Liver (tissue), 9 donors: ENCODE data around the gene ANO10. TPM values are rescaled to one million over a fixed set of nuclear protein-coding genes. Genes with fewer than 3 reads are reported as not detected.

ENCODE experiments used
- DNase-seq: peaks from one replicate; pipeline ENCODE4 v3.0.0-alpha.2; 2017; ENCODE audit warnings: low spot score
- H3K27ac ChIP-seq, 2 donors: one replicate each; pipeline ENCODE4 v1.7.0; 2013; ENCODE audit warnings: inconsistent platforms in 2 of 2, low read length in 2 of 2, control low read depth in 1 of 2, low read depth in 1 of 2, mild to moderate bottlenecking in 1 of 2
- H3K27me3 ChIP-seq, 4 donors: one replicate each; pipeline versions ENCODE4 v1.6.1 to v1.7.0; 2013; ENCODE audit warnings: low read length in 3 of 4, inconsistent platforms in 1 of 4, mild to moderate bottlenecking in 1 of 4, moderate library complexity in 1 of 4; ENCODE audit not compliant: control insufficient read depth in 4 of 4, insufficient read depth in 4 of 4
- H3K36me3 ChIP-seq, 4 donors: one replicate each; pipeline versions ENCODE4 v1.6.1 to v1.7.0; 2013; ENCODE audit warnings: low read length in 3 of 4, mild to moderate bottlenecking in 3 of 4, low read depth in 1 of 4, moderate library complexity in 1 of 4; ENCODE audit not compliant: control insufficient read depth in 4 of 4, insufficient read depth in 3 of 4
- H3K4me1 ChIP-seq, 4 donors: one replicate each; pipeline versions ENCODE4 v1.6.1 to v1.7.0; 2013; ENCODE audit warnings: low read length in 3 of 4, mild to moderate bottlenecking in 3 of 4, moderate library complexity in 1 of 4; ENCODE audit not compliant: control insufficient read depth in 4 of 4, insufficient read depth in 4 of 4
- H3K4me3 ChIP-seq, 3 donors: one replicate each; pipeline versions ENCODE4 v1.6.1 to v1.7.0; 2013; ENCODE audit warnings: low read length in 3 of 3, control low read depth in 1 of 3, low read depth in 1 of 3, mild to moderate bottlenecking in 1 of 3
- H3K9ac ChIP-seq, 2 donors: one replicate each; pipeline ENCODE4 v1.7.0; 2013; ENCODE audit warnings: low read length in 2 of 2, mild to moderate bottlenecking in 2 of 2, moderate library complexity in 2 of 2, control low read depth in 1 of 2, low read depth in 1 of 2
- H3K9me3 ChIP-seq, 4 donors: one replicate each; pipeline versions ENCODE4 v1.6.1 to v1.7.0; 2013; ENCODE audit warnings: low read length in 3 of 4; ENCODE audit not compliant: control insufficient read depth in 4 of 4
- EGR1 ChIP-seq, 2 donors: IDR thresholded peaks; 2 replicates each; pipeline ENCODE4 v1.6.1; 2016 to 2018; ENCODE audit warnings: antibody characterized with exemption in 2 of 2, low read depth in 2 of 2
- FOXA1 ChIP-seq: IDR thresholded peaks from 2 replicates; pipeline ENCODE4 v1.6.1; 2016; ENCODE audit warnings: antibody characterized with exemption
- FOXA2 ChIP-seq: IDR thresholded peaks from 2 replicates; pipeline ENCODE4 v1.6.1; 2016; ENCODE audit warnings: antibody characterized with exemption
- GABPA ChIP-seq, 2 donors: IDR thresholded peaks in 1 of 2; conservative IDR thresholded peaks in 1 of 2; 2 replicates each; pipeline ENCODE4 v1.6.1; 2016; ENCODE audit warnings: antibody characterized with exemption in 2 of 2, mild to moderate bottlenecking in 1 of 2, moderate library complexity in 1 of 2
- HNF4A ChIP-seq, 2 donors: conservative IDR thresholded peaks; 2 replicates each; pipeline ENCODE4 v1.6.1; 2016; ENCODE audit warnings: antibody characterized with exemption in 2 of 2, mild to moderate bottlenecking in 2 of 2
- HNF4G ChIP-seq: IDR thresholded peaks from 2 replicates; pipeline ENCODE4 v1.6.1; 2016; ENCODE audit warnings: antibody characterized with exemption
- JUND ChIP-seq, 2 donors: IDR thresholded peaks; 2 replicates each; pipeline ENCODE4 v1.6.1; 2016; ENCODE audit warnings: antibody characterized with exemption in 2 of 2
- MAX ChIP-seq: IDR thresholded peaks from 2 replicates; pipeline ENCODE4 v1.6.1; 2016; ENCODE audit warnings: antibody characterized with exemption
- NR2F2 ChIP-seq: IDR thresholded peaks from 2 replicates; pipeline ENCODE4 v1.6.1; 2016; ENCODE audit warnings: antibody characterized with exemption
- RAD21 ChIP-seq, 2 donors: IDR thresholded peaks; 2 replicates each; pipeline ENCODE4 v1.6.1; 2016; ENCODE audit warnings: antibody characterized with exemption in 2 of 2, mild to moderate bottlenecking in 2 of 2
- RXRA ChIP-seq, 2 donors: IDR thresholded peaks; 2 replicates each; pipeline ENCODE4 v1.6.1; 2017 to 2018; ENCODE audit warnings: antibody characterized with exemption in 2 of 2, mild to moderate bottlenecking in 1 of 2
- SP1 ChIP-seq: IDR thresholded peaks from 2 replicates; pipeline ENCODE4 v1.6.1; 2018; ENCODE audit warnings: antibody characterized with exemption, mild to moderate bottlenecking
- TAF1 ChIP-seq: conservative IDR thresholded peaks from 2 replicates; pipeline ENCODE4 v1.6.1; 2016; ENCODE audit warnings: antibody characterized with exemption, mild to moderate bottlenecking
- YY1 ChIP-seq: IDR thresholded peaks from 2 replicates; pipeline ENCODE4 v1.6.1; 2016; ENCODE audit warnings: antibody characterized with exemption, mild to moderate bottlenecking
- ZBTB33 ChIP-seq: IDR thresholded peaks from 2 replicates; pipeline ENCODE4 v1.6.1; 2016; ENCODE audit warnings: antibody characterized with exemption
- WGBS: extraction: QIAGEN DNeasy Blood & Tissue Kit; methylation state at CpG from one replicate; pipeline ENCODE4 v1.1.7; 2013; 5-methylcytosine and 5-hydroxymethylcytosine counted together
- polyA plus RNA-seq, 2 donors: library from polyadenylated mRNA; stranded (reverse) in 1 of 2; unstranded in 1 of 2; fragments of 200-250 nt in 1 of 2; fragments of >200 nt in 1 of 2; fragmentation: Nextera tagmentation in 1 of 2; extraction: Ambion mirVana in 1 of 2; gene quantifications; one replicate each; pipeline versions ENCODE4 v1.2.1 to v1.2.3, GENCODE V29; 2013 to 2015
- total RNA-seq, 2 donors: library from RNA; depleted of rRNA; stranded (reverse); fragments of >200 nt; gene quantifications; one replicate each; pipeline ENCODE4 v1.2.3, GENCODE V29; 2014
- TF ChIP-seq, protein P1 (sequence below): fragments of 150-350 bp; IDR thresholded peaks from 2 replicates; pipeline ENCODE4 v1.5.1; 2017; ENCODE audit warnings: improper control_type of control experiment, low read depth, low read length; ENCODE audit not compliant: missing input control
- TF ChIP-seq, protein P2 (sequence below): IDR thresholded peaks from 2 replicates; pipeline ENCODE4 v1.6.1; 2016; ENCODE audit warnings: antibody characterized with exemption, mild to moderate bottlenecking
- TF ChIP-seq, protein P3 (sequence below): IDR thresholded peaks from 2 replicates; pipeline ENCODE4 v1.6.1; 2016; ENCODE audit warnings: antibody characterized with exemption
- donor health status: healthy.
- donor health status: healthy.
- donor health status: healthy.
- donor health status: healthy.
- donor health status: healthy.

Gene ANO10
- total RNA-seq (1 to 10 TPM; 7.7 to 8.7 TPM), polyA plus RNA-seq (1 to 10 TPM; 5.6 to 6.0 TPM)

GRCh38 chr3:43621656-43622432 is at the start of gene ANO10:
Gene ANO10 (minus strand): TSS chr3:43622011. CDS start chr3:43605852, 16,159 bp downstream.
- H3K27me3 ChIP-seq, result no peaks in the 10 kb centered on the region
- DNase-seq, result peak; percentile 100
- 2% methylated on average over 80 of the region's 80 CpGs for WGBS
- TF ChIP-seq MAX, result peak; percentile 75
- TF ChIP-seq YY1, result peak; percentile 86
- no peak for TF ChIP-seq JUND (IDR thresholded peaks at IDR 0.05)
- no peak for TF ChIP-seq HNF4G
- TF ChIP-seq TAF1, result peak; percentile 52
- TF ChIP-seq EGR1 (IDR thresholded peaks at IDR 0.05; ENCODE audit: low read depth in 2 of 2), result no peak
- TF ChIP-seq, protein P1, sequence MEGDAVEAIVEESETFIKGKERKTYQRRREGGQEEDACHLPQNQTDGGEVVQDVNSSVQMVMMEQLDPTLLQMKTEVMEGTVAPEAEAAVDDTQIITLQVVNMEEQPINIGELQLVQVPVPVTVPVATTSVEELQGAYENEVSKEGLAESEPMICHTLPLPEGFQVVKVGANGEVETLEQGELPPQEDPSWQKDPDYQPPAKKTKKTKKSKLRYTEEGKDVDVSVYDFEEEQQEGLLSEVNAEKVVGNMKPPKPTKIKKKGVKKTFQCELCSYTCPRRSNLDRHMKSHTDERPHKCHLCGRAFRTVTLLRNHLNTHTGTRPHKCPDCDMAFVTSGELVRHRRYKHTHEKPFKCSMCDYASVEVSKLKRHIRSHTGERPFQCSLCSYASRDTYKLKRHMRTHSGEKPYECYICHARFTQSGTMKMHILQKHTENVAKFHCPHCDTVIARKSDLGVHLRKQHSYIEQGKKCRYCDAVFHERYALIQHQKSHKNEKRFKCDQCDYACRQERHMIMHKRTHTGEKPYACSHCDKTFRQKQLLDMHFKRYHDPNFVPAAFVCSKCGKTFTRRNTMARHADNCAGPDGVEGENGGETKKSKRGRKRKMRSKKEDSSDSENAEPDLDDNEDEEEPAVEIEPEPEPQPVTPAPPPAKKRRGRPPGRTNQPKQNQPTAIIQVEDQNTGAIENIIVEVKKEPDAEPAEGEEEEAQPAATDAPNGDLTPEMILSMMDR, result no peak
- TF ChIP-seq RAD21 (IDR thresholded peaks at IDR 0.05), result peak; percentile 20 to 39
- peak; percentile 13 for TF ChIP-seq NR2F2
- peak; percentile 31 to 39 for TF ChIP-seq RXRA (IDR thresholded peaks at IDR 0.05)
- no peak for TF ChIP-seq FOXA1
- peak; percentile 38 for TF ChIP-seq ZBTB33
- peak; percentile 87 for TF ChIP-seq SP1
- TF ChIP-seq GABPA (IDR thresholded peaks at IDR 0.05 in 1 of 2, conservative IDR thresholded peaks at IDR 0.05 in 1 of 2), result peak in 1 of 2 donors; percentile 18
- TF ChIP-seq, protein P2, sequence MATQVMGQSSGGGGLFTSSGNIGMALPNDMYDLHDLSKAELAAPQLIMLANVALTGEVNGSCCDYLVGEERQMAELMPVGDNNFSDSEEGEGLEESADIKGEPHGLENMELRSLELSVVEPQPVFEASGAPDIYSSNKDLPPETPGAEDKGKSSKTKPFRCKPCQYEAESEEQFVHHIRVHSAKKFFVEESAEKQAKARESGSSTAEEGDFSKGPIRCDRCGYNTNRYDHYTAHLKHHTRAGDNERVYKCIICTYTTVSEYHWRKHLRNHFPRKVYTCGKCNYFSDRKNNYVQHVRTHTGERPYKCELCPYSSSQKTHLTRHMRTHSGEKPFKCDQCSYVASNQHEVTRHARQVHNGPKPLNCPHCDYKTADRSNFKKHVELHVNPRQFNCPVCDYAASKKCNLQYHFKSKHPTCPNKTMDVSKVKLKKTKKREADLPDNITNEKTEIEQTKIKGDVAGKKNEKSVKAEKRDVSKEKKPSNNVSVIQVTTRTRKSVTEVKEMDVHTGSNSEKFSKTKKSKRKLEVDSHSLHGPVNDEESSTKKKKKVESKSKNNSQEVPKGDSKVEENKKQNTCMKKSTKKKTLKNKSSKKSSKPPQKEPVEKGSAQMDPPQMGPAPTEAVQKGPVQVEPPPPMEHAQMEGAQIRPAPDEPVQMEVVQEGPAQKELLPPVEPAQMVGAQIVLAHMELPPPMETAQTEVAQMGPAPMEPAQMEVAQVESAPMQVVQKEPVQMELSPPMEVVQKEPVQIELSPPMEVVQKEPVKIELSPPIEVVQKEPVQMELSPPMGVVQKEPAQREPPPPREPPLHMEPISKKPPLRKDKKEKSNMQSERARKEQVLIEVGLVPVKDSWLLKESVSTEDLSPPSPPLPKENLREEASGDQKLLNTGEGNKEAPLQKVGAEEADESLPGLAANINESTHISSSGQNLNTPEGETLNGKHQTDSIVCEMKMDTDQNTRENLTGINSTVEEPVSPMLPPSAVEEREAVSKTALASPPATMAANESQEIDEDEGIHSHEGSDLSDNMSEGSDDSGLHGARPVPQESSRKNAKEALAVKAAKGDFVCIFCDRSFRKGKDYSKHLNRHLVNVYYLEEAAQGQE, result peak; percentile 73
- peak in 1 of 2 donors; percentile 30 for TF ChIP-seq HNF4A (conservative IDR thresholded peaks at IDR 0.05)
- TF ChIP-seq FOXA2, result no peak
- TF ChIP-seq, protein P3, sequence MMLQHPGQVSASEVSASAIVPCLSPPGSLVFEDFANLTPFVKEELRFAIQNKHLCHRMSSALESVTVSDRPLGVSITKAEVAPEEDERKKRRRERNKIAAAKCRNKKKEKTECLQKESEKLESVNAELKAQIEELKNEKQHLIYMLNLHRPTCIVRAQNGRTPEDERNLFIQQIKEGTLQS, result no peak
- H3K9ac ChIP-seq, result peak within 1 kb of the TSS; percentile 59 to 60
- H3K4me1 ChIP-seq, result peaks cover 2 to 9% (median 6%) of the 10 kb centered on the region in 4 donors
- H3K36me3 ChIP-seq, result no peaks in the 10 kb centered on the region
- H3K4me3 ChIP-seq, result peak within 1 kb of the TSS; percentile 51 to 93 (median 81)
- no peaks in the 10 kb centered on the region for H3K9me3 ChIP-seq
- H3K27ac ChIP-seq, result peak within 1 kb of the TSS; percentile 44 to 61
